ENCODE data around the gene RBMS1. TPM values are rescaled to one million over a fixed set of nuclear protein-coding genes. Genes with fewer than 3 reads are reported as not detected.

RBMS1 gene
- total and polyA plus RNA-seq, 4 donors, result 49.5 to 215 (median 76.3) TPM

GRCh38 chr2:160277151-160277550, 216.5 kb downstream of the RBMS1 start:
- H3K27ac ChIP-seq (ENCODE audit: low read depth in 1 of 2, low read length in 1 of 2), result no peak overlapping the region
- H3K4me3 ChIP-seq, result no peak overlapping the region
- ATAC-seq (ENCODE audit: insufficient read depth, low FRiP score) (no peak), DNase-seq (no peak)
- H3K36me3 ChIP-seq (ENCODE audit: control insufficient read depth in 4 of 4, insufficient read depth in 4 of 4, low read length in 4 of 4), result peaks cover 12 to 46% (median 27%) of the 10 kb centered on the region in 4 donors
- H3K4me1 ChIP-seq (ENCODE audit: control insufficient read depth in 5 of 5, insufficient read depth in 5 of 5, low read length in 5 of 5), result peaks cover 0 to 7% (median 2%) of the 10 kb centered on the region in 5 donors
- H3K27me3 ChIP-seq (ENCODE audit: control insufficient read depth in 3 of 3, insufficient read depth in 3 of 3, low read length in 2 of 3), result no peaks in the 10 kb centered on the region
- 95 to 98% methylated on average over 6 of the region's 6 CpGs for WGBS, 2 donors
- TF ChIP-seq CTCF (IDR thresholded peaks at IDR 0.05; ENCODE audit: control extremely low read depth, extremely low read depth), result no peak
- no peaks in the 10 kb centered on the region for H3K9me3 ChIP-seq (ENCODE audit: control insufficient read depth in 4 of 4, insufficient read depth in 3 of 4, low read length in 3 of 4)
- no peak overlapping the region for H3K9ac ChIP-seq (ENCODE audit: insufficient read depth in 1 of 2, low read length in 2 of 2)

GRCh38 chr2:160275656-160276055, 218.0 kb downstream of the RBMS1 start:
- no peaks in the 10 kb centered on the region for H3K27me3 ChIP-seq (ENCODE audit: control insufficient read depth in 3 of 3, insufficient read depth in 3 of 3, low read length in 2 of 3)
- DNase-seq (peak in 2 of 3 donors; percentile 36 to 68), ATAC-seq (ENCODE audit: insufficient read depth, low FRiP score) (no peak)
- WGBS, 2 donors, result 65 to 81% methylated on average over 3 of the region's 3 CpGs
- no peak for TF ChIP-seq CTCF (IDR thresholded peaks at IDR 0.05; ENCODE audit: control extremely low read depth, extremely low read depth)
- H3K9me3 ChIP-seq (ENCODE audit: control insufficient read depth in 4 of 4, insufficient read depth in 3 of 4, low read length in 3 of 4), result no peaks in the 10 kb centered on the region
- peak overlapping the region in 1 of 2 donors; percentile 40 for H3K27ac ChIP-seq (ENCODE audit: low read depth in 1 of 2, low read length in 1 of 2)
- peaks cover 3 to 18% (median 13%) of the 10 kb centered on the region in 5 donors for H3K4me1 ChIP-seq (ENCODE audit: control insufficient read depth in 5 of 5, insufficient read depth in 5 of 5, low read length in 5 of 5)
- peaks cover 11 to 46% (median 26%) of the 10 kb centered on the region in 4 donors for H3K36me3 ChIP-seq (ENCODE audit: control insufficient read depth in 4 of 4, insufficient read depth in 4 of 4, low read length in 4 of 4)
- H3K4me3 ChIP-seq, result no peak overlapping the region
- no peak overlapping the region for H3K9ac ChIP-seq (ENCODE audit: insufficient read depth in 1 of 2, low read length in 2 of 2)

GRCh38 chr2:160271171-160272086, 222.2 kb downstream of the RBMS1 start:
- Histone ChIP-seq H3K27ac (ENCODE audit: low read depth in 1 of 2, low read length in 1 of 2) (peak overlapping the region; percentile 84 to 98), H3K36me3 (ENCODE audit: control insufficient read depth in 4 of 4, insufficient read depth in 4 of 4, low read length in 4 of 4) (peaks cover 2 to 18% (median 12%) of the 10 kb centered on the region in 4 donors), H3K4me1 (ENCODE audit: control insufficient read depth in 5 of 5, insufficient read depth in 5 of 5, low read length in 5 of 5) (peaks cover 0 to 25% (median 19%) of the 10 kb centered on the region in 5 donors), H3K27me3 (ENCODE audit: control insufficient read depth in 3 of 3, insufficient read depth in 3 of 3, low read length in 2 of 3) (no peaks in the 10 kb centered on the region), H3K9me3 (ENCODE audit: control insufficient read depth in 4 of 4, insufficient read depth in 3 of 4, low read length in 3 of 4) (no peaks in the 10 kb centered on the region), H3K9ac (ENCODE audit: insufficient read depth in 1 of 2, low read length in 2 of 2) (peak overlapping the region; percentile 46 to 77), H3K4me3 (no peak overlapping the region)
- ATAC-seq (ENCODE audit: insufficient read depth, low FRiP score) (peak; percentile 46), DNase-seq (peak; percentile 66 to 79 (median 78))
- TF ChIP-seq CTCF (IDR thresholded peaks at IDR 0.05; ENCODE audit: control extremely low read depth, extremely low read depth), result no peak
- 60 to 84% methylated on average over 21 of the region's 21 CpGs for WGBS, 2 donors

Data from lung (tissue), 12 donors.